Mammary epithelial cell (primary cell): ENCODE measurements around the gene TLCD3A.

ENCODE experiments used
- EZH2 ChIP-seq: IDR thresholded peaks from 2 replicates; pipeline ENCODE4 v1.6.1; 2012; ENCODE audit warnings: low read length, inconsistent platforms, borderline replicate concordance
- TF ChIP-seq, protein P1 (sequence below), 2 donors: IDR thresholded peaks in 1 of 2; conservative IDR thresholded peaks in 1 of 2; 2 replicates each; pipeline ENCODE4 v1.5.1; 2011 to 2012; ENCODE audit warnings: inconsistent platforms in 2 of 2, low read length in 2 of 2, mild to moderate bottlenecking in 2 of 2, control low read depth in 1 of 2, low read depth in 1 of 2; ENCODE audit not compliant: insufficient read depth in 1 of 2; ENCODE audit errors: extremely low read depth in 1 of 2

GRCh38 chr17:778096-778495 lies 45.7 kb downstream of the TLCD3A start:
- TF ChIP-seq, protein P1, sequence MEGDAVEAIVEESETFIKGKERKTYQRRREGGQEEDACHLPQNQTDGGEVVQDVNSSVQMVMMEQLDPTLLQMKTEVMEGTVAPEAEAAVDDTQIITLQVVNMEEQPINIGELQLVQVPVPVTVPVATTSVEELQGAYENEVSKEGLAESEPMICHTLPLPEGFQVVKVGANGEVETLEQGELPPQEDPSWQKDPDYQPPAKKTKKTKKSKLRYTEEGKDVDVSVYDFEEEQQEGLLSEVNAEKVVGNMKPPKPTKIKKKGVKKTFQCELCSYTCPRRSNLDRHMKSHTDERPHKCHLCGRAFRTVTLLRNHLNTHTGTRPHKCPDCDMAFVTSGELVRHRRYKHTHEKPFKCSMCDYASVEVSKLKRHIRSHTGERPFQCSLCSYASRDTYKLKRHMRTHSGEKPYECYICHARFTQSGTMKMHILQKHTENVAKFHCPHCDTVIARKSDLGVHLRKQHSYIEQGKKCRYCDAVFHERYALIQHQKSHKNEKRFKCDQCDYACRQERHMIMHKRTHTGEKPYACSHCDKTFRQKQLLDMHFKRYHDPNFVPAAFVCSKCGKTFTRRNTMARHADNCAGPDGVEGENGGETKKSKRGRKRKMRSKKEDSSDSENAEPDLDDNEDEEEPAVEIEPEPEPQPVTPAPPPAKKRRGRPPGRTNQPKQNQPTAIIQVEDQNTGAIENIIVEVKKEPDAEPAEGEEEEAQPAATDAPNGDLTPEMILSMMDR (conservative IDR thresholded peaks at IDR 0.05 in 1 of 2, IDR thresholded peaks at IDR 0.05 in 1 of 2; ENCODE audit: extremely low read depth in 1 of 2, insufficient read depth in 1 of 2, low read depth in 1 of 2, low read length in 2 of 2): no peak
- TF ChIP-seq EZH2: no peak
